Uterus (tissue), 2 donors: ENCODE measurements around the gene RIMS1.

Source experiments
- CTCF ChIP-seq, 4 experiments: fragments of 200-600 bp in 2 of 4; fragments of 450-650 bp in 2 of 4; sonication (generic) in 2 of 4; IDR thresholded peaks; one replicate each; pipeline ENCODE4 v1.5.1; 2016 to 2019; ENCODE audit warnings: antibody characterized with exemption in 4 of 4, mild to moderate bottlenecking in 2 of 4, moderate library complexity in 1 of 4
- POLR2A ChIP-seq, 2 donors: fragments of 450-650 bp; IDR thresholded peaks; one replicate each; pipeline ENCODE4 v1.6.1; 2016; ENCODE audit warnings: antibody characterized with exemption in 2 of 2, mild to moderate bottlenecking in 1 of 2, moderate library complexity in 1 of 2

GRCh38 chr6:72132851-72133250 lies 246.5 kb downstream of the RIMS1 start:
- TF ChIP-seq POLR2A (IDR thresholded peaks at IDR 0.05) (no peak), CTCF (IDR thresholded peaks at IDR 0.05) (no peak)
